CD14-positive monocyte (primary cell): ENCODE results near the gene GSTA5. TPM values are rescaled to one million over a fixed set of nuclear protein-coding genes. Genes with fewer than 3 reads are reported as not detected.
"Not testable (repeated sequence)": the region's sequence is repeated elsewhere in the genome, so short reads cannot be mapped to it uniquely, and the experiment has no call there.

Experiments
- DNase-seq, 3 donors: peaks; one replicate each; pipeline ENCODE4 v3.0.0-alpha.2; 2011 to 2022
- H2AFZ ChIP-seq: 2 replicates; pipeline ENCODE4 v1.6.0; 2012; ENCODE audit warnings: mild to moderate bottlenecking, low read depth, low read length, inconsistent platforms; ENCODE audit not compliant: insufficient read depth, poor library complexity, severe bottlenecking
- H3K27ac ChIP-seq, 2 donors: 1 replicate in 1 of 2; 2 replicates in 1 of 2; pipeline ENCODE4 v1.5.1; 2012 to 2013; ENCODE audit warnings: low read length in 2 of 2, control low read depth in 1 of 2, inconsistent platforms in 1 of 2, low read depth in 1 of 2, mild to moderate bottlenecking in 1 of 2
- H3K27me3 ChIP-seq, 2 donors: one replicate each; pipeline versions ENCODE4 v1.6.0 to v1.6.1; 2011 to 2013; ENCODE audit warnings: low read length in 2 of 2; ENCODE audit not compliant: control insufficient read depth in 2 of 2, insufficient read depth in 2 of 2
- H3K36me3 ChIP-seq, 2 donors: replicated peaks in 1 of 2; 1 replicate in 1 of 2; 2 replicates in 1 of 2; pipeline versions ENCODE4 v1.5.1 to v1.6.1; 2012 to 2013; ENCODE audit warnings: low read length in 2 of 2, control low read depth in 1 of 2, inconsistent platforms in 1 of 2, mild to moderate bottlenecking in 1 of 2; ENCODE audit not compliant: insufficient read depth in 2 of 2, control insufficient read depth in 1 of 2
- H3K4me1 ChIP-seq, 2 donors: 1 replicate in 1 of 2; 2 replicates in 1 of 2; pipeline versions ENCODE4 v1.5.1 to v1.6.1; 2012 to 2013; ENCODE audit warnings: low read length in 2 of 2, control low read depth in 1 of 2, inconsistent platforms in 1 of 2, mild to moderate bottlenecking in 1 of 2, moderate library complexity in 1 of 2; ENCODE audit not compliant: insufficient read depth in 2 of 2, control insufficient read depth in 1 of 2
- H3K4me2 ChIP-seq: replicated peaks from 2 replicates; pipeline ENCODE3; 2012; ENCODE audit warnings: low read length, moderate library complexity, mild to moderate bottlenecking; ENCODE audit not compliant: poor library complexity, severe bottlenecking; ENCODE audit errors: extremely low read depth
- H3K4me3 ChIP-seq, 3 experiments: fragments of 200-600 bp in 1 of 3; sonication (generic) in 1 of 3; replicated peaks in 1 of 3; 1 replicate in 2 of 3; 2 replicates in 1 of 3; pipeline ENCODE4 v1.5.1; 2011 to 2013; ENCODE audit warnings: low read length in 3 of 3, mild to moderate bottlenecking in 3 of 3, control low read depth in 2 of 3, low read depth in 2 of 3, inconsistent platforms in 1 of 3, moderate library complexity in 1 of 3
- H3K79me2 ChIP-seq: 2 replicates; pipeline ENCODE4 v1.6.0; 2012; ENCODE audit warnings: mild to moderate bottlenecking, control low read depth, inconsistent platforms, low read length, moderate library complexity; ENCODE audit not compliant: insufficient read depth
- H3K9ac ChIP-seq: 2 replicates; pipeline ENCODE4 v1.6.0; 2017; ENCODE audit warnings: low read length, mild to moderate bottlenecking; ENCODE audit not compliant: insufficient read depth, poor library complexity, severe bottlenecking
- H3K9me3 ChIP-seq, 2 donors: replicated peaks in 1 of 2; 1 replicate in 1 of 2; 2 replicates in 1 of 2; pipeline versions ENCODE4 v1.5.1 to v1.6.1; 2012 to 2013; ENCODE audit warnings: low read length in 2 of 2, control low read depth in 1 of 2; ENCODE audit not compliant: control insufficient read depth in 1 of 2, insufficient read depth in 1 of 2
- H4K20me1 ChIP-seq: 2 replicates; pipeline ENCODE4 v1.6.0; 2012; ENCODE audit warnings: mild to moderate bottlenecking, low read length, control low read depth, moderate library complexity; ENCODE audit not compliant: insufficient read depth
- H3K27ac Mint-ChIP-seq, 7 donors: one replicate each; pipeline ENCODE4 v1.8.0; 2020; ENCODE audit warnings: mild to moderate bottlenecking in 7 of 7, mixed read lengths in 7 of 7, moderate library complexity in 6 of 7, inconsistent platforms in 2 of 7
- H3K27me3 Mint-ChIP-seq, 3 donors: one replicate each; pipeline ENCODE4 v1.8.0; 2021 to 2022; ENCODE audit warnings: low read depth in 3 of 3, mild to moderate bottlenecking in 3 of 3, mixed read lengths in 3 of 3, moderate library complexity in 3 of 3, inconsistent platforms in 1 of 3
- H3K36me3 Mint-ChIP-seq, 2 donors: one replicate each; pipeline ENCODE4 v1.8.0; 2020; ENCODE audit warnings: mixed read lengths in 2 of 2, inconsistent platforms in 1 of 2, mild to moderate bottlenecking in 1 of 2
- H3K4me1 Mint-ChIP-seq: one replicate; pipeline ENCODE4 v1.8.0; 2020; ENCODE audit warnings: mild to moderate bottlenecking, mixed read lengths
- H3K4me3 Mint-ChIP-seq, 2 donors: one replicate each; pipeline ENCODE4 v1.8.0; 2020; ENCODE audit warnings: mild to moderate bottlenecking in 2 of 2, mixed read lengths in 2 of 2, moderate library complexity in 1 of 2
- H3K9me3 Mint-ChIP-seq, 7 donors: one replicate each; pipeline ENCODE4 v1.8.0; 2020 to 2022; ENCODE audit warnings: mixed read lengths in 7 of 7, mild to moderate bottlenecking in 6 of 7, moderate library complexity in 6 of 7, inconsistent platforms in 2 of 7
- WGBS: methylation state at CpG from one replicate; pipeline ENCODE4 v1.1.5; 2013; ENCODE audit warnings: missing lambda C conversion rate; ENCODE audit not compliant: insufficient coverage; 5-methylcytosine and 5-hydroxymethylcytosine counted together
- intact Hi-C, 2 donors: fragments of 100-400 bp; cut with micrococcal nuclease; formaldehyde crosslinking; loops; one replicate each; pipeline versions ENCODE4 v1.15.0 to v1.15.1; 2023
- polyA plus RNA-seq, 3 donors: library from polyadenylated mRNA; depleted of rRNA in 1 of 3; unstranded in 2 of 3; stranded (reverse) in 1 of 3; fragments of 300-500 nt in 2 of 3; fragments of >200 nt in 1 of 3; fragmentation: Illumina TruSeq in 2 of 3; gene quantifications; 1 replicate in 2 of 3; 2 replicates in 1 of 3; pipeline ENCODE4 v1.2.3, GENCODE V29; 2012 to 2021
- TF ChIP-seq, protein P1 (sequence below): fragments of 200-600 bp; IDR thresholded peaks from one replicate; pipeline ENCODE4 v1.8.0; 2022; ENCODE audit warnings: antibody characterized with exemption, mild to moderate bottlenecking

GSTA5 gene
- polyA plus RNA-seq, 3 donors = not detected

DNA sequence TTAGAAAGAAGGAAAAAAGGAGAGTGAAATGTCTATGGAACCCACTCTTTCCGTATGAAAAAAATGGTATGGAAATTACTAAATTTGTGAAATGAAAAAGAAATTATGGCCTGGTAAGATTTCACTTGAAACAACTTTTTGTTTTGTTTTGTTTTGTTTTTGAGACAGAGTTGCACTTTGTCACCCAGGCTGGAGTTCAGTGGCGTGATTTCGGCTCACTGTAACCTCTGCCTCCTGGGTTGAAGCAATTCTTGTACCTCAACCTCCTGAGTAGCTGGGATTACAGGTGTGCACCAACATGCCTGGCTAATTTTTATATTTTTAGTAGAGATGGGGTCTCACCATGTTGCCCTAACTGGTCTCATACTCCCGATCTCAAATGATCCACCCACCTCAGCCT, 17.8 kb upstream of the GSTA5 start:
- peaks cover 2 to 9% (median 3%) of the 10 kb centered on the region in 3 donors for H3K27me3 Mint-ChIP-seq
- peaks cover 0 to 11% (median 6%) of the 10 kb centered on the region in 7 donors for H3K9me3 Mint-ChIP-seq

DNA sequence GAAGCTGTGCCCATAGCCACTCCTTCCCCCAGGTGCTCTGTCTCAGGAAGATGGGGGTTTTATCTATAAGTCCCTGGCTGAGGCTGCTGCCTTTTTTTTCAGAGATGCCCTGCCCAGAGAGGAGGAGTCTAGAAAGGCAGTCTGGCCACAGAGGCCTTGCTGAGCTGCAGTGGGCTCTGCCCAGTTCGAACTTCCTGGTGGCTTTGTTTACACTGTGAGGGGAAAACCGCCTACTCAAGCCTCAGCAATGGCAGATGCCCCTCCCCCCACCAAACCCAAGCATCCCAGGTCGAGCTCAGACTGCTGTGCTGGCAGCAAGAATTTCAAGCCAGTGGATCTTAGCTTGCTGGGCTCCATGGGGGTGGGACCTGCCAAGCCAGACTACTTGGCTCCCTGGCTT, 15.5 kb upstream of the GSTA5 start:
- H3K4me3 ChIP-seq, H3K4me2 ChIP-seq, H4K20me1 ChIP-seq, H3K27ac Mint-ChIP-seq, H3K9ac ChIP-seq, H3K4me1 ChIP-seq, H3K36me3 Mint-ChIP-seq, H2AFZ ChIP-seq, H3K27me3 Mint-ChIP-seq, H3K27ac ChIP-seq, intact Hi-C loops, H3K79me2 ChIP-seq, H3K36me3 ChIP-seq, H3K4me1 Mint-ChIP-seq, DNase-seq, H3K27me3 ChIP-seq, H3K9me3 ChIP-seq, H3K4me3 Mint-ChIP-seq: not testable (repeated sequence)
- 0% methylated on average over 1 of the region's 3 CpGs for WGBS
- H3K9me3 Mint-ChIP-seq = peaks cover 0 to 10% (median 9%) of the 10 kb centered on the region in 7 donors

More for the DNA sequence above, 17.8 kb upstream of the GSTA5 start:
- H3K4me1 Mint-ChIP-seq = no peaks in the 10 kb centered on the region
- intact Hi-C loops = no loop called here
- Histone ChIP-seq H2AFZ (no peak overlapping the region), H3K4me1 (no peaks in the 10 kb centered on the region), H4K20me1 (no peaks in the 10 kb centered on the region), H3K4me2 (no peak overlapping the region), H3K27me3 (no peaks in the 10 kb centered on the region), H3K36me3 (no peaks in the 10 kb centered on the region), H3K9ac (no peak overlapping the region), H3K27ac (no peak overlapping the region), H3K79me2 (no peaks in the 10 kb centered on the region), H3K4me3 (no peak overlapping the region), H3K9me3 (no peaks in the 10 kb centered on the region)
- 100% methylated on average over 1 of the region's 4 CpGs for WGBS
- H3K36me3 Mint-ChIP-seq = no peaks in the 10 kb centered on the region
- no peak for DNase-seq
- no peak overlapping the region for H3K27ac Mint-ChIP-seq
- H3K4me3 Mint-ChIP-seq = no peak overlapping the region
- TF ChIP-seq, protein P1, sequence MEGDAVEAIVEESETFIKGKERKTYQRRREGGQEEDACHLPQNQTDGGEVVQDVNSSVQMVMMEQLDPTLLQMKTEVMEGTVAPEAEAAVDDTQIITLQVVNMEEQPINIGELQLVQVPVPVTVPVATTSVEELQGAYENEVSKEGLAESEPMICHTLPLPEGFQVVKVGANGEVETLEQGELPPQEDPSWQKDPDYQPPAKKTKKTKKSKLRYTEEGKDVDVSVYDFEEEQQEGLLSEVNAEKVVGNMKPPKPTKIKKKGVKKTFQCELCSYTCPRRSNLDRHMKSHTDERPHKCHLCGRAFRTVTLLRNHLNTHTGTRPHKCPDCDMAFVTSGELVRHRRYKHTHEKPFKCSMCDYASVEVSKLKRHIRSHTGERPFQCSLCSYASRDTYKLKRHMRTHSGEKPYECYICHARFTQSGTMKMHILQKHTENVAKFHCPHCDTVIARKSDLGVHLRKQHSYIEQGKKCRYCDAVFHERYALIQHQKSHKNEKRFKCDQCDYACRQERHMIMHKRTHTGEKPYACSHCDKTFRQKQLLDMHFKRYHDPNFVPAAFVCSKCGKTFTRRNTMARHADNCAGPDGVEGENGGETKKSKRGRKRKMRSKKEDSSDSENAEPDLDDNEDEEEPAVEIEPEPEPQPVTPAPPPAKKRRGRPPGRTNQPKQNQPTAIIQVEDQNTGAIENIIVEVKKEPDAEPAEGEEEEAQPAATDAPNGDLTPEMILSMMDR = no peak
